OCI-LY7 (cell line): ENCODE measurements around the gene RFX7. TPM values are rescaled to one million over a fixed set of nuclear protein-coding genes. Genes with fewer than 3 reads are reported as not detected.

Experiments used
- BruUV-seq: library from RNA; stranded (reverse); fragments of 400-500 nt; replicated peaks from 2 replicates; lab custom pipeline; 2021; lab: Mats Ljungman, UMichigan
- CTCF ChIA-PET: fragments of 300-600 bp; sonication (Branson Sonifier 250); formaldehyde crosslinking; loops from one replicate; lab custom pipeline; 2022; ENCODE audit warnings: antibody characterized with exemption; ENCODE audit not compliant: unreplicated experiment; lab: Charles Lee
- POLR2A ChIA-PET: fragments of 300-600 bp; sonication (Branson Sonifier 250); formaldehyde crosslinking; loops from one replicate; lab custom pipeline; 2022; ENCODE audit warnings: antibody characterized with exemption; lab: Charles Lee
- DNase-seq: peaks from one replicate; pipeline ENCODE4 v3.0.0-alpha.2; 2015; ENCODE audit warnings: low spot score
- H2AFZ ChIP-seq: fragments of 200-600 bp; sonication (generic), shearing (Covaris generic); 2 replicates; pipeline ENCODE4 v1.6.1; 2014; ENCODE audit warnings: mild to moderate bottlenecking, antibody characterized with exemption, low read length, moderate library complexity
- H3K27ac ChIP-seq: fragments of 200-600 bp; sonication (generic); 2 replicates; pipeline ENCODE4 v1.5.1; 2014; ENCODE audit warnings: mixed run types, low read depth, mild to moderate bottlenecking, moderate library complexity, low read length, inconsistent platforms; ENCODE audit not compliant: poor library complexity, severe bottlenecking
- H3K36me3 ChIP-seq: fragments of 200-600 bp; sonication (generic); 2 replicates; pipeline ENCODE4 v1.6.1; 2014; ENCODE audit warnings: mild to moderate bottlenecking, antibody characterized with exemption, low read length, moderate library complexity, mixed read lengths; ENCODE audit not compliant: insufficient read depth
- H3K4me1 ChIP-seq: fragments of 200-600 bp; sonication (generic); 2 replicates; pipeline ENCODE4 v1.5.1; 2014; ENCODE audit warnings: mild to moderate bottlenecking, low read length; ENCODE audit not compliant: insufficient read depth, poor library complexity, severe bottlenecking
- H3K4me2 ChIP-seq: fragments of 200-600 bp; sonication (generic); 2 replicates; pipeline ENCODE4 v1.6.1; 2014; ENCODE audit warnings: mild to moderate bottlenecking, low read length
- H3K4me3 ChIP-seq: fragments of 200-600 bp; sonication (generic); 2 replicates; pipeline ENCODE4 v1.5.1; 2014; ENCODE audit warnings: mild to moderate bottlenecking, low read depth, low read length; ENCODE audit not compliant: poor library complexity, severe bottlenecking
- H3K79me2 ChIP-seq: fragments of 200-600 bp; sonication (generic); 2 replicates; pipeline ENCODE4 v1.6.1; 2016; ENCODE audit warnings: low read depth, mild to moderate bottlenecking, low read length, moderate library complexity, mixed read lengths; ENCODE audit not compliant: insufficient read depth
- H3K9me2 ChIP-seq: fragments of 200-600 bp; sonication (generic); 2 replicates; pipeline ENCODE4 v1.6.1; 2016; ENCODE audit warnings: mild to moderate bottlenecking, low read length, mixed read lengths; ENCODE audit not compliant: insufficient read depth
- H3K9me3 ChIP-seq: fragments of 200-600 bp; sonication (generic); 2 replicates; pipeline ENCODE4 v1.6.1; 2014; ENCODE audit warnings: mild to moderate bottlenecking, mixed run types, low read length, mixed read lengths
- H4K20me1 ChIP-seq: fragments of 200-600 bp; sonication (generic); 2 replicates; pipeline ENCODE4 v1.6.1; 2014; ENCODE audit warnings: mild to moderate bottlenecking, antibody characterized with exemption, low read length, moderate library complexity, mixed read lengths; ENCODE audit not compliant: insufficient read depth
- CTCF ChIP-seq: fragments of 200-600 bp; sonication (generic); conservative IDR thresholded peaks from 2 replicates; pipeline ENCODE4 v1.5.1; 2014; ENCODE audit warnings: mild to moderate bottlenecking, antibody characterized with exemption, low read length, moderate library complexity, mixed read lengths
- EZH2phosphoT487 ChIP-seq: fragments of 200-600 bp; sonication (generic); IDR thresholded peaks from 2 replicates; pipeline ENCODE4 v1.6.1; 2018; ENCODE audit warnings: low read depth, borderline replicate concordance, mild to moderate bottlenecking, mixed run types, antibody characterized with exemption, low read length, moderate library complexity, mixed read lengths
- intact Hi-C: fragments of 100-400 bp; cut with micrococcal nuclease; formaldehyde crosslinking; loops from one replicate; pipeline ENCODE4 v1.10.0; 2022; ENCODE audit not compliant: unreplicated experiment
- total RNA-seq, 2 experiments: library from RNA; depleted of rRNA in 1 of 2; stranded (reverse); fragments of >200 nt in 1 of 2; shearing (Covaris generic) in 1 of 2; gene quantifications; 2 replicates each; pipeline ENCODE4 v1.2.3, GENCODE V29; 2014 to 2022

Gene RFX7
- total RNA-seq, 2 experiments from 2014 or later: 10.3 to 33.9 TPM

GRCh38 chr15:56252386-56252785 lies 8.7 kb upstream of the RFX7 start:
- ChIA-PET POLR2A (interaction anchor here (0.6 to 1.2 kb wide), 4 partner anchors 12 to 752 kb away, joined by 3 read pairs; no protein-coding TSS in a partner anchor), CTCF (no interaction called here)
- Histone ChIP-seq H2AFZ (no peak overlapping the region), H3K4me2 (no peak overlapping the region), H3K4me3 (no peak overlapping the region), H3K27ac (no peak overlapping the region), H3K36me3 (no peaks in the 10 kb centered on the region), H4K20me1 (no peaks in the 10 kb centered on the region), H3K4me1 (no peaks in the 10 kb centered on the region), H3K79me2 (no peaks in the 10 kb centered on the region), H3K9me3 (no peaks in the 10 kb centered on the region), H3K9me2 (no peaks in the 10 kb centered on the region)
- BruUV-seq: no TSS peak
- intact Hi-C loops: no loop called here
- DNase-seq: no peak
- no peak for TF ChIP-seq CTCF
- TF ChIP-seq EZH2phosphoT487: no peak

- Histone ChIP-seq H3K36me3 (no peaks in the 10 kb centered on the region), H4K20me1 (no peaks in the 10 kb centered on the region), H3K9me3 (no peaks in the 10 kb centered on the region), H2AFZ (no peak overlapping the region), H3K79me2 (no peaks in the 10 kb centered on the region), H3K9me2 (no peaks in the 10 kb centered on the region), H3K4me1 (peaks cover 1% of the 10 kb centered on the region), H3K4me2 (no peak overlapping the region), H3K4me3 (no peak overlapping the region), H3K27ac (no peak overlapping the region)
- no TSS peak for BruUV-seq
- CTCF ChIA-PET: interaction anchor here (1.1 kb wide), 1 partner anchor 178 kb away, joined by 3 read pairs; no protein-coding TSS in a partner anchor
- no peak for DNase-seq
- intact Hi-C loops: no loop called here
- POLR2A ChIA-PET: interaction anchor here (0.6 to 1.2 kb wide), 6 partner anchors 13 to 182 kb away, joined by 3 to 4 read pairs (median 3); no protein-coding TSS in a partner anchor
- TF ChIP-seq EZH2phosphoT487 (no peak), CTCF (no peak)
Observed at GRCh38 chr15:56251315-56252095, 7.8 kb upstream of the RFX7 start.

GRCh38 chr15:56250626-56251025 lies 6.9 kb upstream of the RFX7 start:
- POLR2A ChIA-PET: interaction anchor here (0.7 to 1.2 kb wide), 3 partner anchors 14 to 178 kb away, joined by 3 to 4 read pairs (median 3); no protein-coding TSS in a partner anchor
- intact Hi-C loops: no loop called here
- no TSS peak for BruUV-seq

More at GRCh38 chr15:56250626-56251025, 6.9 kb upstream of the RFX7 start:
- Histone ChIP-seq H3K4me3 (no peak overlapping the region), H3K27ac (no peak overlapping the region), H3K4me2 (no peak overlapping the region), H4K20me1 (no peaks in the 10 kb centered on the region), H3K9me2 (no peaks in the 10 kb centered on the region), H3K79me2 (no peaks in the 10 kb centered on the region), H3K36me3 (no peaks in the 10 kb centered on the region), H3K9me3 (no peaks in the 10 kb centered on the region), H2AFZ (no peak overlapping the region), H3K4me1 (peaks cover 7% of the 10 kb centered on the region)
- DNase-seq: no peak
- TF ChIP-seq EZH2phosphoT487 (no peak), CTCF (no peak)
- CTCF ChIA-PET: interaction anchor here (1.1 kb wide), 1 partner anchor 178 kb away, joined by 3 read pairs; no protein-coding TSS in a partner anchor
